NCI-H128 (cell line): Measurements from ENCODE around the gene CDH24.

Experiments used
- DNase-seq: peaks from one replicate; lab custom pipeline; 2025; ENCODE audit not compliant: unreplicated experiment; lab: John Stamatoyannopoulos, UW

The CDH24 gene

DNA sequence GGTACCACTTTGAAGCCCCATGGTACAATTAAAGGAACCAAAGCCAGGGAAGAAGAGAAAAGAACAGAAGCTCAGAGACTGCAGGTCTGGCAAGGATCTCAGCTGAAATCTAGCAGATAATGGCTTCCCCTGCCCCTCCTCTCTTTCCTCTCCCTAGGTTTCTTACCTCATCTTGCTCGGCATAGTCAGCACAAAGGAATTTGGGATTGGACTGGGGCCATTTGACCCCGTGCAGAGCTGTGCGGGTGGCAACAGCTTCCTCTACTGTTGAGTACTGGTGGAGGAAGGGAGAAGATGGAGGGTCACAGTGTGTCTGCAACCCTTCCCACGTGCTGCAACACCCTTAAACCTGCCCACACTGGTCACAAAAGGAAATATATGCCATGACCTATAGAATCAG, 4.7 kb upstream of the CDH24 start:
- no peak for DNase-seq

DNA sequence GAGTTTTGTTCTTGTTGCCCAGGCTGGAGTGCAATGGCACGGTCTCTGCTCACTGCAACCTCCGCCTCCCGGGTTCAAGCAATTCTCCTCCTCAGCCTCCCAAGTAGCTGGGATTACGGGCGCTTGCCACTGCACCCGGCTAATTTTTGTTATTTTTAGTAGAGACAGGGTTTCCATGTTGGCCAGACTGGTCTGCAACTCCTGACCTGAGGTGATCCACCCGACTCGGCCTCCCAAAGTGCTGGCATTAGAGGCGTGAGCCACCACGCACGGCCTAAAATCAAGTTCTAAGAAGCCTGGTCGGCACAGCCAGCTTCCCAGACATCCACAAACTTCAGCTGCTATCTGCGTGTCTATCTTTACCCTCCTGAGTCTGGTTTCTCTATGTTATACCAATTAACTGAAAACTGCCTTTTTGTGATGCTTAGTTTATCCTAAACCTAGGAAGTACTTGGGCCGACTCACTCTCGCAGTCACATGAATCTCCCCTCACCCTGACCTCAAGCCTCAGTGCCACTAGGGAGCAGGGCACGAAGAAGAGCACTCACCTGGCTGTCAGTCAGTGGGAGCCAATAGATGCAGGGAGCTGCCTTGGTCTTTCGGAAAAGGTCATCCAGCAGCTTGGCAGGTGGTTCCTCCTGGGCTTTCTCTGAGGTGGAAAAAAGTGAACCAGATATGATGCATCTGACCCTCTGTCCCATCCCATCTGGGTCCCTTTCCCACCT, 3.4 kb upstream of the CDH24 start:
- DNase-seq, result no peak

DNA sequence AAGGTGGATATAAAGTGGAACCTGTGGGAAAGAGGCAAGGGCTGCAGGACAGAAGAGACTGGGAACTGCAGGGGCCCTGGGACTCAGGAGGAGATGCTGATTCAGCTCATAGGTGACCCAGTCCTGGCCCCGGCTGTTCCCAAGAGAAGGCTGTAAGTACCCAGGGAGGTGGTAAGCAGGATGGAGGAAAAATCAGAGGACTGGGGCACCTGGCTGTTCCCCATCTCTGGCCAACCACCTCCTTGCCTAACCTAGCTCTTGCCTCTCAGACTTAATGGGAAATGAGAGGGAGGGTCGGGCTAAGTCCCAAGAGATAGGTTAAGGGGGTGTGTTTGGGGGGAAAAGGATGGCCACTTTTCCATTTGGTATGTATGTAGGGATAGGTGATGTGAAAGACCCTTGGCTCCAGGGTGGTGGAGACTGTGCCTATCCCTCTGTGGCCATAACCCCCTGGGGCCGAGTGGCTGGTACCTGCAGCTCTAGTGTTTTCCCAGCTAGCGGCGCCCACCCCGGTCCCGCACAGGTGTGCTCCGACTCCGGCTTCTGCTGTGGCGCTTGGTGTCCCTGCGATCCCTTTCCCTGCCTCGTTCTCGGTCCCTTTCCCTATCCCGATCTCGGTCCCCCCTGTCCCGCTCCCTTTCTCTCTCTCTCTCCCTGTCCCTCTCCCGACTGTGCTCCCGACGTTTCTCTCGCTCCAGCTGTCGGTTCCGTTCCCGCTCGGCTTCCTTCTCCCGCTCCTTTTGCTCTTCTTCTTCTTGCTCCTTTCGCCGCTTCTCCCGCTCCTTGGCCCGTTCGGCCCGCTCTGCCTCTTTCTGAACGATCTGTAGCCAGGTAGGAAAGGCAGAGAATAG, 1.6 kb upstream of the CDH24 start:
- DNase-seq, result no peak

DNA sequence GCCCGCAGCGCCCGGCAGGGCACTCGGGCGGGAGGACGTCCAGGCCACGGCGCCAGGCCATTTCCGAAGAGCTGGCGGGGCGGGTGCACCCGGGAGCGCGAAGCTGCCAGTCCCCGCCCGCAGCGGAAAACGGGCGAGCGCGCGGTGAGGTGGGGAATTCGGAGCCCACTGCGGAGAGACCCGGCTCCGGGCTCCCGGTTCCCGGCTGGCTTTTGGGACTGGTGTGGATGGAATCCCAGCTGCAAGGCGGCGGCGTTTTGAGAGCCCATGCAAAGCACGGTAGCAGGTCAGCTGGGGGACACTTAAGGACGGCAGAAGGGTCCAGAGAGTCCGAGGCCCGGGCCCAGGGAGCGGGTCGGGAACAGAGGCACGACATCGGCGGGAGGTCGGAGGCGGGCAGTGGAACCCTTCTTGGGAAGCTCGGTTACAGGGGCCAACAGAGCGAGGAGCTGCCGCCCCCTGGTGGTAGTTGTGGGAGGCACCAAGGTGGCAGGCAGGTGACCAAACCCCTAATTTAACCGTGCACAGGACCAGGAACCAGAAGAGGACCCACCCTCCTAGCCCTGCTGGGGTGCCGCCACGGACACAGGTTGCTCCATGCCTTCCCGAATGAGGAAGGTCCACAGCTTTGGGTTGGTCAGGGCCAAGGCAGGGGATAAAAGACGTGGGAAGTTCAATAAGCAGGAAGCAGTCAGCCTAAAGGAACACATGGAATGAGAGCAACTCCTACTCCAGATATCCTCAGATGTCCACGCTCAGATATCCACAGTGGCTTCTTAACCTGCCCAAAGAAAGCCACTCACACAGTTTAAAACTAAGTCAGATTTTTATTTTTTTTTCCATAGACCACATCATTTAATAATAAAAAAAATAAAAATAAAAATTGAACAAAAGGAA, 685 bp upstream of the CDH24 start:
- DNase-seq, result no peak

DNA sequence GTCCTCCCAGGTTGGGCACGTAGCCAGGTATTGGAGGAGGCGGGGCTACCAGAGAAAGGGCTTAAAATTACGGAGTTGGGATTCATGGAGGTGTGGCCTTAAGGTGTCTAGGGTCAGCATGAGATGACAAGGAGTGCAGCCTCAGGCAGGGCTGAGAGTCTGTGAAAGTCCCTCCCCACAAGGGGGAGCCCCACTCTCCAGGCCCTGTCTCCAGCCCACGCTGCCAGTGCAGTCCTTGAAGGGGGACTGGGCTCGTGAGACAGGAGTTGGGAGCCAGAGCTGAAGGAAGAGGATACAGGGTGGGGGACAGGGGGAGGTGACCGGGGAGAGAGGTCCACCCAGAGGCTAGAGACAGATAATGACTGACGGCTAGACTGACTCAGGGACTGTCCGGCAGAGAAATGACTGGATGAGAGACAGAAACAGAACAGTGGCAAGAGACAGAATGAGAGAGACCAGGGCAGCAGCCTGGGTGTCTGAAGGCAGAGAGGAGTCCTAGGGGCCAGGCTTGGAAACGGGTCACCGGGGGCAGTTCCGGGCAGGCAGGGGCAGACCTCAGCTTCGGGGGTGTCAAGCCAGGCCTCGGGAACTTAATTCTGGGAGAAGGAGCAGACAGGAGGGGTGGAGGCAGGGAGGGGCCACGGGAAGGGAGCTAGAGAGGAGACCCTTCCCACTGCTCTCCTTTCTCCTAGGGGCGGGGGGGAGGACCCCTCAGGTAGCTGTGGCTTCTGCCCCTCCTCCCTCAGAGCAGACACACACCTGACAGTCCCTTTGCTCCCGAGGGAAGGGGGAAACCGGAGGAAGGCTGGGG, 970 bp downstream of the CDH24 start:
- no peak for DNase-seq

DNA sequence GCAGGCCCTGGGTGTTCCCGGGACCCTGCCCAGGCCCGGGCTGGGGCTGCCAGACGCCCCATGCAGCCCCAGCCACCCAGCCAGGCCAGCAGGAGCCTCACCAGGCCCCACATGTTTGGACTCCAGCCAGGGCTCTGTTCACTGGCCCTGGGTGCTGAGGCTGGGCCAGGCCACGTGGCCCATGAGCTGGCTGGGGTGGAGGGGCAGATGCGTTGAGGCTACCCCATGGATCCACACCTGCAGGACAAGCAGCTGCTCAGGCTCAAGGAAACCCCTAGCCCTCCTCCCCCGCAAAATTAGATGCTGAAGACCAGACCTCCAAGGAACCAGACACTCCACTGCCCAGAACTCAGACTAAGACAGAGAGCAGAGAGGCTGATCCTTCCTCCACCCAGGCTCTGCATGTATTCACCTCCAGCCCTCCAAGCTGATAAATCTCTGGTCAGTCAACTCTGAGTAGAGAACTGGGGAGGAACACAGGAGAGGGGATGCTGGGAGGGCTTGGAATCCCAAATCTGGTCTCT, 1.6 kb downstream of the CDH24 start:
- DNase-seq, result no peak

DNA sequence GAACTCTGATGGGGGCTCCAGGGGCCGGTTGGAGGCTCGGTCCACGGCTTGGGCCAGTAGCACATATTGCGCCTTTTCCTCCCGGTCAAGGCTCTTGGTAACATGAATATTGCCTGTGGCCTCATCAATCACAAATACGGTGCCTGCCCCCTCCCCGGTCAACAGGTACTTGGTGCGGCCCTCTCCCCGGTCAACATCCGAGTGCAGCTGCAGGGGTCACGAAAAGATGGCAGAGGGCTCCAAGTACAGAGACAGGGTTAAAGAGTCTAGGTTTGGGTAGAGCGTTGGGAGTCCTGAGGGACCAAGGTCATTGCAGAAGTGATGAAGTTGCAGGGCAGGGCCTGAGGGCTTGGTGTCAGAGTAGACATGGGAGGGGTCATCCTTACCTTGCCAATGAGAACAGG, 2.2 kb downstream of the CDH24 start:
- DNase-seq, result no peak

DNA sequence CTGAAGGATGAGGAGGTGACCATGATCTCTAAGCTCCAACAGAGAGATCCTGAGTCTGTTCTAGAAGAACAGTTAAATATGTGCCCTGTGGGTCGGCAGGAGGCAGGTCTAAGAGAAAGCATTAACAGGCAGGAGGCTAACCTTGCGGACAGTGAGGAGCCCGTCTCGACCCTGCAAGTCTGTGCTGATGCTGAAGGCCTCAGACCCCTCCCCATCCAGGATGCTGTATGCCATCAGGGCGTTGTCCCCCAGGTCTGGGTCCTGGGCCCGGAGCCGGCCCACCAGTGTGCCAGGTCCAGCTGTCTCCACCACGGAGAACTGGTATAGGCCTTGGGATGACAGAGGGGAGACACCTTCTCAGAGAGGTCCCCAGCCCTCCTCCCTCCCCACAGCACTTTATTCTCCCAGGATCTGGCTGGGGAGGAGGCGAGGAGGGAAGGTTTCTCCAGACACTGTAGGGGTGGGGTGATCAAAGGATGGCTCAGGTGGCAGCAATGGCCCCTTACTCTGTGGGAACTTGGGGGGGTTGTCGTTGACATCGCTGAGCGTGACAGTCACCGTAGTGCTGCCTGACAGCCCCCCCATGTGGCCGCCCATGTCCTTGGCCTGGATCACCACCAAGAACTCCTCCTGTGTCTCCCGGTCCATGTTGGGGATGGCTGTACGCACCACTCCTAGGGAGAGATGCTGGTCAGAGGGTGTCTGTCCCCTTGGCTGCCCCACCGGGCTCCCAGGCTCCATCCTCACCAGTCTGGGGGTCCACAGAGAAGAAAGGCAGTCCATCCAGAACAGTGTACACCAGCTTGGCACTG, 3.1 kb downstream of the CDH24 start:
- no peak for DNase-seq

DNA sequence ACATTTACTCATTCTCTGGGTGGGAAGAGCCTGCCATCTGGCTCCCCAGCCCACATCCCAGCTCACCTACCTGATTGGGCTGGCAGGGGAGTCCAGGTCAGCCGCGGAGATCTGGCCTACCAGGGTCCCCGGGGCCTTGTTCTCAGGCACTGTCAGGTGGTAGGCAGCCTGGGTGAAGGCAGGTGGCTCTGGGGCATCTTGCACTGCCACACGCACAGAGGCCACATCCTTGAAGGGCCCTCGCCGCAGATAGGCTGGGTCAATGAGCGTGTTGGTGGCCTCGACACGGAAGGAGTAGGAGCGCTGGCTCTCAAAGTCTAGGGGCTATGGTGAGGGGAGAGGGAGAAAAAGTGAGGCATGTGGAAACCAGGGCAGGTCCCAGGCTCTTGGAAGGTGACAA, 3.9 kb downstream of the CDH24 start:
- no peak for DNase-seq

DNA sequence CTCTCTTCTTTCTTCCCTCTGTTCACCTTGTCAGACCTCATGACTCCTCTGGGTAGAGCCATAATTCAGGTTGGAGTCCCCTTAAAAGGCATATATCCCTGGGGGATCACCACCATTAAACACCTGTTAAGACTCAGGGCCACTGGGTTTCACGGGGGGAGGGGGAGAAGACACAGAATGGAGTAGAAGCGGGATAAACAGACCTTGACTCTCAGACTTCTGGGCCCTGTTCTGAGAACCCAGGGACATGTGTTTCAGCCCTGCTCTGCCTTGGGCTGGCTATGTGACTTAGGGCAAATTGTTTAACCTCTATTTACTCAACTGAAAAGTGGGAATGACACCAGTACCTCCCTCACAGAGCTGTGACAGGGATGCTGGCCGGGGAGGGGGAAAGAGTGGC, 4.6 kb downstream of the CDH24 start:
- DNase-seq, result no peak

DNA sequence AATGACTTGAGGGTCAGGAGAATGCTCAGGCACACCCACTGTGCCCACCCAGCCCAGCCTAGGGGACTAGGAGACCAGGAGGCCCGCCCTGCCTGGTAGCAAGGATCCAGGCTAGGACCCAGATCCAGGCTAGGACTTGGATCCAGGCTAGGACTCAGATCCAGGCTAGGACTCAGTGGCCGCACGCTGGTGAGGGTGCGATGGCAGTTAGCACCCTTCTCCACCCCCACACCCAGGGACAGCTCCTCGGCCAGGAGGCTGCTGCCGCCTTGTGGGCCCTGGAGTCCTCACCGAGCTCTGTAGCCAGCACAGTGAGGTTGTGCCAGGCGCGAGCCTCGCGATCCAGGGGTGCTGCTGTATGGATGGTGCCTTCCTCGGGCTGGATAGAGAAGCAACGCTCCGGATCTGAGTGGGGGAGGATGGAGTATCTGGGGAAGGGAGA, 5.1 kb downstream of the CDH24 start:
- DNase-seq, result no peak

DNA sequence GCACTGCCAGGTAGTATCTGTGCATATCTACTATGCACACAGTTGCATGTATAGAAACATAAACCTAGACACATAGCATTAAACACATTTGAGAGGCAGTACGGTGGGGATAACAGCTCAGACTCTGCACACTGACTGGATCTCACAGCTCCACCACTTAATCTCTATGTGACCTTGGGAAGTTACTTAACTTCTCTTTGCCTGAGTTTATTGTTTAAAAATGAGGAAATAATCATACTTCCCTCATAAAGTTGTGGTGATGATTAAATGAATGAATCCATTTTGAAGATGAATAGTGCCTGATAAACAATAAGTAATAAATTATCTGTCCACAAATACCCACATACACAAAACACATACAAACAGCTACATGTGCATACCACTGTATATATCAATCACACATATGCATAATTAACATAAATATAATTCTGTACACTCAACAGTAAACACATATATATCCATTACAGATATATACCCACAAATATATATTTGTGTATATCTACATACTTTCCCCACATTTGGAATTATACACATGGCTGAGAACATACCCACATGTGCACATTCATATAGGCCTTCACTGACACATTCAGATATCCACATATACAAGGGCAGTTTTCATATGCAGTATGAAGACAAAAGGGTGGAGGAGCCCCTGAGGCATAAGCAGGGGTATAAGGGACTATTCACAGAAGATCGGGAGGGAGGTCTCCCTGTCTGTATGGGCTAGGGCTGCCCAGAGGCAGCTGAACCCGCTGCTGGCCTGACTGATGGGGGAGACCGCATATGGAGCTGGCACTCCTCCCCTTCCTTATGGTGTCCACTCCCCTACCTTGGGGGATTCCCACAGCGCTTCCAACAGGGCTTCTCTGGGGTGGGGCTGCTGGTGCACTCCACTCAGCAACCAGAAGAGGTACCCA, 5.9 kb downstream of the CDH24 start:
- DNase-seq, result no peak

DNA sequence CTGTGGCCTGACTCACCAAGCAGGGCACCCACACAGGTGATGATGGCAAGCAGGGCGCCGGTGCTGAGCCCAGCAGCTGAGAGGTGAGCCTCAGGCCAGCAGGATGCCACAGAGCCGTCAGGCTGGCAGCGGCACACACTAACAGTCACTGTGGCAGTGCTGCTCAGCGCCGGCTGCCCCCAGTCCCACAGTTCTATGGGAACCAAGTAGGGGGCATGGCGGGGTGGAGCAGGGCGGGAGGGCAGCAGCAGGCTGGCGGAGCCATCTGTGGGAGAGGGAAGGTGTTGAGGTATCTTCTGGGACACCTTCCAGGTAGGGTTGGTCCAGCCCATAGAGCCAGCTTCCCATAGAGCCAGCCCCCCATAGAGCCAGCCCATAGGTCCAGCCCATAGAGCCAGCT, 8.3 kb downstream of the CDH24 start:
- no peak for DNase-seq

DNA sequence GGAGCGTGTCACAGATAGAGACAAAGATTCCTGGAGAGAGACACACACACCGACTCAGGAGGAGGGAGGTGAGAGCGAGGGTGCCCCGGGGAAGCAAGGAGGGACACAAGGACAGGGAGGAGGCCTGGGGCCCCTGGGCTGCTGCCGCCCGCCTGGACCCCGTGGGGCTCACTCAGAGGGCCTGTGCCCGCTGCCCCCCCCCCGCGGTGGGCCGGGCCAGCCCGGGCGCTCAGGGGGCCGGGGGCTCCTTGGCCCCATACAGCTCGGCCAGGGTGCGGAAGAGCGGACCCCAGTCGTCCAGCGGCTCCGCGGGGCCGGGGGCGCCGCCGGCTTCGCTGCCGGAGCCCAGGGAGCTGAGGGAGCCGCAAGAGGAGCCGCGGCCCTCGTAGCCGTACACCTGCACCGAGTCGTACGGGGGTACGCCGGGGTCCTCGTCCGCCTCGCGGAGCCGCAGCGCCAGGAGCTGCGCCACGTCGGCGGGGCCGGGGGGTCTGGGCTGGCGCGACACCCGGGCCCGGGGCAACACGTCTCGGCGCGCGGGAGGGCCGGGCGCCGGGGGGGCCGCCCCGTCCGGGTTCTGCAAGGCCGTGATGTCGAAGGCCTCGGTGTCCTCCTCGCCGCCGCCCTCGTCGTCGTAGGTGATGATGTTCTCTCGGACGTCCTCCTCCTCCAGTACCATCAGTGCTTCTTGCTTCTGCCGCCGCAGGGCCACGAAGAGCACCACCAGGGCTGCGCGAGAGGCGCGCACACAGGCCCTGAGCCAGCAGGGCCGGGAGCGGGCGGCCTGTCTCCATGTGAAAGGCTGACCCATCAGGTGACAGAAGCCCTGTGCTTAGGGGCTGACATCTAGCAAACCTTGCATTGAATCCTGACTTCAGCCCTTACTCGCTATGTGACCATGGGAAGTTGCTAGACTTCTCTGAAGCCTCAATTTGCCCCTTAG, 9.3 kb downstream of the CDH24 start:
- no peak for DNase-seq

DNA sequence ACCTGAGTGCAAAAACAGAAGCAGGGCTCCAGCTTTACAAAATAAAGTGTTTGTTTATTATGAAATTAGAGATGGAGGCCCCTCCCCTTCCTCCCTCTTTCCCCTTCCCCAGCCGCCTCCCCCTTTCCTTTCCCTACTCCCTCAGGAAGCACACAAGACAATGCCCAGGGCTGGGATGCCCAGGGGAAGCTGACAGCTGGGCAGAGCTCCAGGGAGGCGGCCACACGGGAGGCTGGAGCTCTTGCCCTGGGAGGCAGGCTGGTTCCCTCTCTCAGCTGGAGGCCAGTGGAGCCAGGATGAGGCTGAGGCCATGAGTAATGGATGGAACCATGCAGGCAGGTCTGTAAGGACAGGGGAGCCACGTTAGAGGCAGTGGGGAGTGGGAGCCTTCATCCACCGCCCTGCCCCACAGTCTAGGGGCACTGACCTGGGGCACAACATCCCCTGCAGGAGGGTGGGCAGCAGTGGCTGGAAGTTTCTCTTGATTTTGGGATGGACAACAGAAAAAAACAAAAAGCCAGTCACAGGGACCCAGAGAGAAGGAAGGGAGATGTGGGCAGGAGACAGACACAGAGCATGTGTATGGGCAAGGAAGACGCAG, 10.2 kb downstream of the CDH24 start:
- DNase-seq, result no peak

DNA sequence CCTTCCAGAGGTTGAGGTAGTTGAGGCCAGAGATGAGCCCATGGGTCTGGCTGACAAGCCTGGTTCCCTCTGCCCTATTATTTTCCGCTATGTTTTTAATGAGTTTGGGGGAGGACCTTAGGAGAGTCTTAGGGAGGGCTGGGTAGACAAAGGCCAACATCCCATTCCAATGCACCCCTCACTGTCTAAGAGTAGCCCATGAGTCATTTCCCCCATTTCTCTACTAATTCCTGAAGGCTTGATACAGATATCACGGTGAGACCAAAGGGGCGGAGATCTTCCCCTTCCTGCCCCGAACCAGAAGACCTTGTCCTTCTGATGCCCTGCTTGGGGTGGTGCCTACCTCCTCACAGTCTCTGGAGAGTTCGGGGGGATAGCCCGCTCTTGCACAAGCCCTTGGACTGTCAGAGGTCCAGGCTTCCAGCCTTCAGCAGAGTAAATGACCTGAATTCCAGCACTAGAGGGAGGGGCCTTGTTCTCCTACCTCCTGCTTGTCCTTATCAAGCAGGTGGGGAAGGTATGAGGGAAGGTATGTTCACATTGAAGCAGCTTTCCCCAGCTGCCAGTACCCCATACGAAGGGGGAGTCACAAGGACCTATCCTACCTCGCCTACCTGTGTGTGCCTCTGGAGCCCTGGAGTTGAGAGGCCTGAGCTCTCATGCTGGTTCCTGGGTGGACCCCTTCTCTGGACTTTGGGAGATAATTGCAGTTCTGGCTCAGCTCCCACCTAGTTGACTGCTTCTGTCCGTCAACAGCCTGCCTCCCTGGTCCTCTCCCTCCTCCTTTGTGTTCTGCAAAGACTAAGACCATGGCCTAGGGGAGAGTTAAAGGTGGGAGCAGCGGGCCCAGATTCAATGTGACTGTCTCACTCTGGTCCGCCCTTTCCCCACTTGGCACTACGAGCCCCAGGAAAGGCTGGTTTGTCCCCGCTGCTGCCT, 11.6 kb downstream of the CDH24 start:
- no peak for DNase-seq
